ENCODE measurements around the gene MFSD11. TPM values are rescaled to one million over a fixed set of nuclear protein-coding genes. Genes with fewer than 3 reads are reported as not detected.

Gene MFSD11
- polyA plus RNA-seq, 2 of the 4 experiments (the other 2 are of a cell fraction): 17.5 to 26.0 TPM

- peaks cover 19% of the 10 kb centered on the region for H3K4me1 ChIP-seq
- no peaks in the 10 kb centered on the region for H3K9me3 ChIP-seq
- ChIA-PET POLR2A (no interaction called here), CTCF (interaction anchor here (0.8 to 20.1 kb wide), 9 partner anchors 7 to 397 kb away, joined by 3 to 456 read pairs (median 3); partner anchors contain the start of genes JMJD6, METTL23 and MXRA7)
- DNase-seq (ENCODE audit: low read depth in 1 of 2, low spot score in 1 of 2): no peak
- ATAC-seq: no peak
- H3K27ac ChIP-seq: no peak overlapping the region
- no peak overlapping the region for H3K4me2 ChIP-seq
- H3K4me3 ChIP-seq: no peak overlapping the region
- TF ChIP-seq CBX8 (IDR thresholded peaks at IDR 0.05): no peak
- no peak for TF ChIP-seq EP300 (IDR thresholded peaks at IDR 0.05)
- no peak for TF ChIP-seq CTCF (IDR thresholded peaks at IDR 0.05)
- no peak for TF ChIP-seq NFE2L2 (conservative IDR thresholded peaks at IDR 0.05; ENCODE audit: low read length)
- TF ChIP-seq RNF2 (IDR thresholded peaks at IDR 0.05; ENCODE audit: borderline replicate concordance, low read depth): no peak
- TF ChIP-seq KDM1A (IDR thresholded peaks at IDR 0.05; ENCODE audit: low read depth): no peak
- no peak for FAIRE-seq
- WGBS (ENCODE audit: missing lambda C conversion rate): 91% methylated on average over 13 of the region's 13 CpGs
These were observed 47.2 kb upstream of the MFSD11 start for GRCh38 chr17:76690596-76691280.

- Histone ChIP-seq H3K9me3 (no peaks in the 10 kb centered on the region), H3K27ac (no peak overlapping the region), H3K4me1 (peaks cover 19% of the 10 kb centered on the region), H3K4me3 (no peak overlapping the region), H3K4me2 (no peak overlapping the region)
- ATAC-seq: no peak
- DNase-seq (ENCODE audit: low read depth in 1 of 2, low spot score in 1 of 2): no peak
- whole genome bisulfite sequencing (ENCODE audit: missing lambda C conversion rate): 91% methylated on average over 14 of the region's 14 CpGs
- ChIA-PET CTCF (interaction anchor here (0.6 to 20.1 kb wide), 9 partner anchors 8 to 396 kb away, joined by 3 to 456 read pairs (median 5); partner anchors contain the start of genes JMJD6, METTL23 and MXRA7), POLR2A (no interaction called here)
- no peak for FAIRE-seq
- TF ChIP-seq HOXB5 (CRISPR knock-in tag; IDR thresholded peaks at IDR 0.05): no peak
- TF ChIP-seq RAD21 (conservative IDR thresholded peaks at IDR 0.05 in 1 of 2, IDR thresholded peaks at IDR 0.05 in 1 of 2): no peak
- TF ChIP-seq, protein P1, sequence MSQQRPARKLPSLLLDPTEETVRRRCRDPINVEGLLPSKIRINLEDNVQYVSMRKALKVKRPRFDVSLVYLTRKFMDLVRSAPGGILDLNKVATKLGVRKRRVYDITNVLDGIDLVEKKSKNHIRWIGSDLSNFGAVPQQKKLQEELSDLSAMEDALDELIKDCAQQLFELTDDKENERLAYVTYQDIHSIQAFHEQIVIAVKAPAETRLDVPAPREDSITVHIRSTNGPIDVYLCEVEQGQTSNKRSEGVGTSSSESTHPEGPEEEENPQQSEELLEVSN (IDR thresholded peaks at IDR 0.05; ENCODE audit: borderline replicate concordance, low read depth): no peak
- no peak for TF ChIP-seq CHD4 (IDR thresholded peaks at IDR 0.05; ENCODE audit: borderline replicate concordance)
- TF ChIP-seq KDM5A (IDR thresholded peaks at IDR 0.05): no peak
- TF ChIP-seq ZNF302 (CRISPR knock-in tag; IDR thresholded peaks at IDR 0.05): no peak
- TF ChIP-seq TP53 (CRISPR knock-in tag; IDR thresholded peaks at IDR 0.05): no peak
- TF ChIP-seq, protein P2, sequence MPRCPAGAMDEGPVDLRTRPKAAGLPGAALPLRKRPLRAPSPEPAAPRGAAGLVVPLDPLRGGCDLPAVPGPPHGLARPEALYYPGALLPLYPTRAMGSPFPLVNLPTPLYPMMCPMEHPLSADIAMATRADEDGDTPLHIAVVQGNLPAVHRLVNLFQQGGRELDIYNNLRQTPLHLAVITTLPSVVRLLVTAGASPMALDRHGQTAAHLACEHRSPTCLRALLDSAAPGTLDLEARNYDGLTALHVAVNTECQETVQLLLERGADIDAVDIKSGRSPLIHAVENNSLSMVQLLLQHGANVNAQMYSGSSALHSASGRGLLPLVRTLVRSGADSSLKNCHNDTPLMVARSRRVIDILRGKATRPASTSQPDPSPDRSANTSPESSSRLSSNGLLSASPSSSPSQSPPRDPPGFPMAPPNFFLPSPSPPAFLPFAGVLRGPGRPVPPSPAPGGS (IDR thresholded peaks at IDR 0.05): no peak
These were observed 46.3 kb upstream of the MFSD11 start for GRCh38 chr17:76691379-76692191.

DNA sequence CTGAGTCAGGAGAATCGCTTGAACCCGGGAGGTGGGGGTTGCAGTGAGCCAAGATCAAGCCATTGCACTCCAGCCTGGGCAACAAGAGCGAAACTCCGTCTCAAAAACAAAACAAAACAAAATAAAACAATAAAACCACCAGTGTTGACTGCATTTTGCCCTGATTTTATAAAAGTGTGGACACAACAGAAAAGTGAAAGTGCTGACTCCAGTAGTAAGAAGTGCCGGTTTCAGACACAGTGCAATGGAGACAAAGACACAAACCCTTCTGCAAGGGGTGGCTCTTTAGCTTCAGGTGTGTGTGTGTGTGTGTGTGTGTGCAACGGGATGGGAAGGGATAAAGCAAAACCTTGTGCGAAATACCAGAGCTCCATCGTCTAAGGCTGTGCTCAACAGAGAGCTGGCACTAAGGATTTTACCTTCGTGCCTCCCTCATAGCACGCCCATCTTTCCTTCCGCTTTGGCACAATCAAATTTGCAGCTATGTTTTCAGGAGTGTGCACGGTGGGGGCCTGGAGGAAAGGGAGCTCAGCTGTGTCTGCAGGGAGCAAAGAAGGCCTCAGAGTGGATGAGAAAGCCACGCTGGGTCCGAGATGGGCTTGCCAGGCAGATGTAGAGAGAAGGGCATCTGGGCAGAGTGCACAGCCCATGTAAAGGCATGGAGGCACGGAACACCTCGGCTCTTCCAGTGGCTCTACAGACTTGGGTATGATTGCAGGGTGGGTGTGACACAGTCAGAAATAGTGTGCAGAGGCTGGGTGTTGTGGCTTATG is 42.7 kb upstream of the MFSD11 start:
- no peak overlapping the region for H3K4me2 ChIP-seq
- no peaks in the 10 kb centered on the region for H3K4me1 ChIP-seq
- POLR2A ChIA-PET: no interaction called here
- H3K27ac ChIP-seq: no peak overlapping the region
- H3K4me3 ChIP-seq: no peak overlapping the region
- DNase-seq (ENCODE audit: low read depth in 1 of 2, low spot score in 1 of 2): no peak
- 87% methylated on average over 16 of the region's 16 CpGs for WGBS (ENCODE audit: missing lambda C conversion rate)
- CTCF ChIA-PET: interaction anchor here (0.5 to 20.1 kb wide), 10 partner anchors 12 to 271 kb away, joined by 3 to 456 read pairs (median 6); partner anchors contain the start of genes JMJD6, METTL23, MGAT5B and MXRA7
- FAIRE-seq: no peak
- ATAC-seq: no peak
- TF ChIP-seq MAFK (IDR thresholded peaks at IDR 0.05; ENCODE audit: partially characterized antibody) (peak; percentile 24), POLR2A (IDR thresholded peaks at IDR 0.05; ENCODE audit: low read length) (no peak)
- H3K9me3 ChIP-seq: no peaks in the 10 kb centered on the region
